ENCODE results near the gene TBX19.

The TBX19 gene

GRCh38 chr1:168300626-168301025 is 19.9 kb downstream of the TBX19 start:
- Histone ChIP-seq H3K4me1 (ENCODE audit: control insufficient read depth, insufficient read depth, low read length) (no peaks in the 10 kb centered on the region), H3K36me3 (ENCODE audit: control insufficient read depth in 2 of 2, insufficient read depth in 1 of 2, low read length in 2 of 2) (no peaks in the 10 kb centered on the region), H3K27ac (ENCODE audit: extremely low read depth, low read depth, low read length) (no peak overlapping the region), H3K9me3 (ENCODE audit: control insufficient read depth, insufficient read depth, low read depth, low read length) (no peaks in the 10 kb centered on the region), H3K4me3 (ENCODE audit: low read depth, low read length) (no peak overlapping the region)
- TF ChIP-seq ZXDB (tag by site-specific recombination; IDR thresholded peaks at IDR 0.05) (no peak), ZNF354C (tag by site-specific recombination; IDR thresholded peaks at IDR 0.05; ENCODE audit: borderline replicate concordance, low read depth) (no peak), ZNF404 (tag by site-specific recombination; IDR thresholded peaks at IDR 0.05) (no peak), ZNF19 (tag by site-specific recombination; IDR thresholded peaks at IDR 0.05; ENCODE audit: low read depth) (no peak), ZNF394 (tag by site-specific recombination; IDR thresholded peaks at IDR 0.05; ENCODE audit: borderline replicate concordance) (no peak), ZNF530 (tag by site-specific recombination; IDR thresholded peaks at IDR 0.05; ENCODE audit: low read depth) (no peak), ZBTB1 (tag by site-specific recombination; IDR thresholded peaks at IDR 0.05) (no peak), ZNF626 (tag by site-specific recombination; IDR thresholded peaks at IDR 0.05) (no peak), ZNF175 (tag by site-specific recombination; IDR thresholded peaks at IDR 0.05) (no peak), BCL11A (tag by site-specific recombination; IDR thresholded peaks at IDR 0.05; ENCODE audit: low read depth) (no peak), ZNF155 (tag by site-specific recombination; IDR thresholded peaks at IDR 0.05) (no peak), ZNF701 (tag by site-specific recombination; IDR thresholded peaks at IDR 0.05) (no peak), ZNF138 (tag by site-specific recombination; IDR thresholded peaks at IDR 0.05; ENCODE audit: borderline replicate concordance) (no peak), ZNF133 (tag by site-specific recombination; IDR thresholded peaks at IDR 0.05) (no peak)
- POLR2A ChIA-PET = no interaction called here
- CTCF ChIA-PET = interaction anchor here (1.2 to 3.8 kb wide), 2 partner anchors 42 to 66 kb away, joined by 3 to 14 read pairs; no protein-coding TSS in a partner anchor

DNA sequence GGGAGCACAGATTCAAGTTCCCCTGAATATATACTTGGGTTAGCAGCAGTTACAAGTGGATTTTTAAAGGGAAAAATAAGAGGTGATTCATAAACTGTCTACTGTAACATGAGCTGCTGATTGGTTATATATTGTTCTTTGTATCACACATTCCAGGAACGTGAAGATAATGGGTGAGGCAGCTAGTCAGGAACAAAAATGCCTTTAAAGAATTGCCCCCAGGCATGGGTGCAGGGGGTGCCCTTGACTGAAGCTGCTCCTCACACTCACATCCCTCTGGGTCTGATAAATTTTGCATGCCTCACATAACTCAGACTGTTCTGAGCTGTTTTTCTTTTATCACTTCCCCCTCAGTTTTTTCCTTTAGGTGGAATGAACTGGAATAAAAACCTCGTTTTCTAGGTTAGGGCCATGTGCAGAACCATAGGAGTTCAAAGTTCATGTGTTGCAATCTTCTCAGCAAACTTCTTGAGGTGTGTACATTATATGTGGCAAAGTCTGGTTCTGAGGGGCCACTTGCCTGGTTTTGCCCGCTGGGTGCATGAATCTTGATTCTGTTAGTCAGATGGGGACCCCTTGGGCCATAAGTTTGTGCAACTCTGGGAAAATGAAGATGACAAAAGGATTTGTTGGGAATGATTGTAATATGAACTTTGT is 21.1 kb downstream of the TBX19 start:
- ChIA-PET POLR2A (interaction anchor here (0.6 to 1.5 kb wide), 2 partner anchors 75 to 121 kb away, joined by 4 to 6 read pairs; no protein-coding TSS in a partner anchor), CTCF (interaction anchor here (0.8 to 3.8 kb wide), 4 partner anchors 40 to 1046 kb away, joined by 3 to 14 read pairs (median 4); no protein-coding TSS in a partner anchor)
- Histone ChIP-seq H3K4me1 (ENCODE audit: control insufficient read depth, insufficient read depth, low read length) (no peaks in the 10 kb centered on the region), H3K27ac (ENCODE audit: extremely low read depth, low read depth, low read length) (no peak overlapping the region), H3K36me3 (ENCODE audit: control insufficient read depth in 2 of 2, insufficient read depth in 1 of 2, low read length in 2 of 2) (no peaks in the 10 kb centered on the region), H3K4me3 (ENCODE audit: low read depth, low read length) (no peak overlapping the region), H3K9me3 (ENCODE audit: control insufficient read depth, insufficient read depth, low read depth, low read length) (no peaks in the 10 kb centered on the region)
- TF ChIP-seq SP7 (tag by site-specific recombination; IDR thresholded peaks at IDR 0.05) (no peak), ZNF571 (tag by site-specific recombination; IDR thresholded peaks at IDR 0.05) (no peak), ZBTB17 (tag by site-specific recombination; IDR thresholded peaks at IDR 0.05) (no peak), INSM2 (tag by site-specific recombination; IDR thresholded peaks at IDR 0.05) (no peak), ZNF514 (tag by site-specific recombination; IDR thresholded peaks at IDR 0.05) (no peak), KLF9 (tag by site-specific recombination; IDR thresholded peaks at IDR 0.05; ENCODE audit: low read depth) (no peak), PRDM1 (tag by site-specific recombination; IDR thresholded peaks at IDR 0.05) (no peak), GLIS1 (tag by site-specific recombination; IDR thresholded peaks at IDR 0.05) (peak; percentile 45), ZNF701 (tag by site-specific recombination; IDR thresholded peaks at IDR 0.05) (no peak), ZNF792 (tag by site-specific recombination; IDR thresholded peaks at IDR 0.05) (no peak)
- TF ChIP-seq, protein P1, sequence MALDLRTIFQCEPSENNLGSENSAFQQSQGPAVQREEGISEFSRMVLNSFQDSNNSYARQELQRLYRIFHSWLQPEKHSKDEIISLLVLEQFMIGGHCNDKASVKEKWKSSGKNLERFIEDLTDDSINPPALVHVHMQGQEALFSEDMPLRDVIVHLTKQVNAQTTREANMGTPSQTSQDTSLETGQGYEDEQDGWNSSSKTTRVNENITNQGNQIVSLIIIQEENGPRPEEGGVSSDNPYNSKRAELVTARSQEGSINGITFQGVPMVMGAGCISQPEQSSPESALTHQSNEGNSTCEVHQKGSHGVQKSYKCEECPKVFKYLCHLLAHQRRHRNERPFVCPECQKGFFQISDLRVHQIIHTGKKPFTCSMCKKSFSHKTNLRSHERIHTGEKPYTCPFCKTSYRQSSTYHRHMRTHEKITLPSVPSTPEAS (tag by site-specific recombination; IDR thresholded peaks at IDR 0.05) = no peak
- TF ChIP-seq, protein P2, sequence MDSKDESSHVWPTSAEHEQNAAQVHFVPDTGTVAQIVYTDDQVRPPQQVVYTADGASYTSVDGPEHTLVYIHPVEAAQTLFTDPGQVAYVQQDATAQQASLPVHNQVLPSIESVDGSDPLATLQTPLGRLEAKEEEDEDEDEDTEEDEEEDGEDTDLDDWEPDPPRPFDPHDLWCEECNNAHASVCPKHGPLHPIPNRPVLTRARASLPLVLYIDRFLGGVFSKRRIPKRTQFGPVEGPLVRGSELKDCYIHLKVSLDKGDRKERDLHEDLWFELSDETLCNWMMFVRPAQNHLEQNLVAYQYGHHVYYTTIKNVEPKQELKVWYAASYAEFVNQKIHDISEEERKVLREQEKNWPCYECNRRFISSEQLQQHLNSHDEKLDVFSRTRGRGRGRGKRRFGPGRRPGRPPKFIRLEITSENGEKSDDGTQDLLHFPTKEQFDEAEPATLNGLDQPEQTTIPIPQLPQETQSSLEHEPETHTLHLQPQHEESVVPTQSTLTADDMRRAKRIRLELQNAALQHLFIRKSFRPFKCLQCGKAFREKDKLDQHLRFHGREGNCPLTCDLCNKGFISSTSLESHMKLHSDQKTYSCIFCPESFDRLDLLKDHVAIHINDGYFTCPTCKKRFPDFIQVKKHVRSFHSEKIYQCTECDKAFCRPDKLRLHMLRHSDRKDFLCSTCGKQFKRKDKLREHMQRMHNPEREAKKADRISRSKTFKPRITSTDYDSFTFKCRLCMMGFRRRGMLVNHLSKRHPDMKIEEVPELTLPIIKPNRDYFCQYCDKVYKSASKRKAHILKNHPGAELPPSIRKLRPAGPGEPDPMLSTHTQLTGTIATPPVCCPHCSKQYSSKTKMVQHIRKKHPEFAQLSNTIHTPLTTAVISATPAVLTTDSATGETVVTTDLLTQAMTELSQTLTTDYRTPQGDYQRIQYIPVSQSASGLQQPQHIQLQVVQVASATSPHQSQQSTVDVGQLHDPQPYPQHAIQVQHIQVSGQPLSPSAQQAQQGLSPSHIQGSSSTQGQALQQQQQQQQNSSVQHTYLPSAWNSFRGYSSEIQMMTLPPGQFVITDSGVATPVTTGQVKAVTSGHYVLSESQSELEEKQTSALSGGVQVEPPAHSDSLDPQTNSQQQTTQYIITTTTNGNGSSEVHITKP (tag by site-specific recombination; IDR thresholded peaks at IDR 0.05) = peak; percentile 89
